Stimulated activated effector memory CD8-positive, alpha-beta T cell treated with anti-CD3 and anti-CD28 coated beads, Interleukin-12 subunit alpha, Interleukin-12 subunit beta, amount 100 ng/mL, for 72 hours (primary cell): ENCODE data around the gene COX7A2L.

Source experiments
- ATAC-seq: fragments of 150-1000 bp; cut with Tn5 transposase; 2 replicates; pipeline ENCODE4 v1.10.0; 2021
- DNase-seq, 2 donors: peaks; one replicate each; pipeline ENCODE4 v3.0.0; 2021 to 2022; ENCODE audit warnings: low spot score in 2 of 2
- H3K27ac Mint-ChIP-seq: one replicate; pipeline ENCODE4 v1.8.0; 2022; ENCODE audit warnings: mild to moderate bottlenecking, mixed read lengths
- H3K36me3 Mint-ChIP-seq: one replicate; pipeline ENCODE4 v1.8.0; 2022; ENCODE audit warnings: mild to moderate bottlenecking, mixed read lengths
- H3K4me1 Mint-ChIP-seq: one replicate; pipeline ENCODE4 v1.8.0; 2022; ENCODE audit warnings: mixed read lengths
- H3K4me3 Mint-ChIP-seq: one replicate; pipeline ENCODE4 v1.8.0; 2022; ENCODE audit warnings: mild to moderate bottlenecking, mixed read lengths
- H3K9me3 Mint-ChIP-seq: one replicate; pipeline ENCODE4 v1.8.0; 2022; ENCODE audit warnings: mixed read lengths

Gene COX7A2L

DNA sequence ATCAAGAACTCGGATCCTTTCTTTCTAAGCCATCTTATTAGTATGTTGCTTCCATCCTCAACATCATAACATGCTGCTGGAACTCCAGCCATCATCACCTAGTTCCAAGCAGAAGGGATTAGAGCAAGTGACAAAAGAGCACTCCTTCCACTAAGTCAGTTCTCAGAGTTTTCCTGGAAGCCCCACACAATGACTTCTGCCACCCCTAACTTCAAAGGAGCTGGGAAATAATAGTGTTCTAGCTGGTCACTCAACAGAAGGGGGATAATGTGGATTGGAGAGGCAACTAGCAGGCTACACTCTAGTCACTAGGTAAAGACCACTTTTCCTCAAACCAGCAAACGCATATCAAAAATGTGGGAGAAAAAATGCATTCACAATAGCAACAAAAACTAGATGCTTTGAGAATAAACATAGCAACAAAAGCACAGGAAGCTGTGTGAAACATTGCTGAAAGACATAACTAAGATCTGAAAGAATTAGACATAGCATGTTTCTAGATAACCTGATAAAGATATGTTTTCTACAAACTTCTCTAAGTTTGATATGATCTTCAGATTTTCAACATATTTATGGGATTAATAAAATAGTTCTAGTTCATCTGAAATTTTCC, 39.5 kb downstream of the COX7A2L start:
- Mint-ChIP-seq H3K4me1 (peaks cover 5% of the 10 kb centered on the region), H3K9me3 (no peaks in the 10 kb centered on the region), H3K4me3 (no peak overlapping the region), H3K27ac (peak overlapping the region; percentile 50), H3K36me3 (peaks cover 68% of the 10 kb centered on the region)
- ATAC-seq (no peak), DNase-seq (no peak)

GRCh38 chr2:42319265-42319664, 41.8 kb downstream of the COX7A2L start:
- H3K4me1 Mint-ChIP-seq = peaks cover 16% of the 10 kb centered on the region
- DNase-seq = no peak
- no peak overlapping the region for H3K4me3 Mint-ChIP-seq
- peak overlapping the region; percentile 57 for H3K27ac Mint-ChIP-seq
- peaks cover 72% of the 10 kb centered on the region for H3K36me3 Mint-ChIP-seq
- no peak for ATAC-seq
- no peaks in the 10 kb centered on the region for H3K9me3 Mint-ChIP-seq

DNA sequence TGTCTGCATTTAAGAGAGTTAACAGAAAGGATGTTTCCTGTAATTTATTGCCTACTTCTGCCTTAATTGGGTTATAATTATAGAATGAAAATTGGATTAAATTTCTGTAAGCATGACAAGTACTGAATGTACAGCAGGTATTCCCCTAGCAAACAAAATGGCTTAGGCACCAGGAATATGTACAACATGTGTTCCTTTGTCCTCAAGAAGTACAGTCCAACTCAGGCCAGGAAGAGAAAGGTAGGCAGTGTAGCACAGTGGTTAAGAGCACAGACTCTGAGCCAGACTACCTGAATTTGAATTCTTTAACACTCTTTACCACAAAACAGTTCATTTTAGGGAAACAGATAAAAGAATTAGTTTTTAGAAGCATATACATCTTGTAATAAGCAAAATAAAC, 43.1 kb downstream of the COX7A2L start:
- H3K4me1 Mint-ChIP-seq = peaks cover 16% of the 10 kb centered on the region
- H3K27ac Mint-ChIP-seq = peak overlapping the region; percentile 69
- H3K9me3 Mint-ChIP-seq = no peaks in the 10 kb centered on the region
- DNase-seq (no peak), ATAC-seq (no peak)
- H3K4me3 Mint-ChIP-seq = no peak overlapping the region
- peaks cover 76% of the 10 kb centered on the region for H3K36me3 Mint-ChIP-seq

DNA sequence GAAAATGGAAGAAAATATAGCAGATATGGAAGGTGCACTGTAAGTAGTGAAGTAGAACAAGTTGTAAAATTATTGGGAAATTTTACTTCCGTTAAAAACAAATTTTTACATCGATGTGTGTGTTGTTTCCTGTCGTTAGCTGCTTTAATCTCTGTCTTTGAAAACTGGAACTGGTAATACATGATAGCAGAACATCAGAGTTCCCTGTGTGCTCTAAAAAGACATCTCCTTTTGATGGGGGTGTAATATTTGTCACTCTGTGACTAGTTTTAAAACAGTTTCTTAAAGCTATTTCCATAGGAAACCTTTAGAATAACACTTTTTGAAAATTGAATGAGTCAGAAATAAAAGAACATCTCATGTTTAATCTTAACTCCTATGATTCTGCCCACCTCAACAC, 43.5 kb downstream of the COX7A2L start:
- Mint-ChIP-seq H3K9me3 (no peaks in the 10 kb centered on the region), H3K27ac (peak overlapping the region; percentile 69), H3K4me1 (peaks cover 16% of the 10 kb centered on the region), H3K4me3 (no peak overlapping the region), H3K36me3 (peaks cover 81% of the 10 kb centered on the region)
- ATAC-seq (no peak), DNase-seq (no peak)

DNA sequence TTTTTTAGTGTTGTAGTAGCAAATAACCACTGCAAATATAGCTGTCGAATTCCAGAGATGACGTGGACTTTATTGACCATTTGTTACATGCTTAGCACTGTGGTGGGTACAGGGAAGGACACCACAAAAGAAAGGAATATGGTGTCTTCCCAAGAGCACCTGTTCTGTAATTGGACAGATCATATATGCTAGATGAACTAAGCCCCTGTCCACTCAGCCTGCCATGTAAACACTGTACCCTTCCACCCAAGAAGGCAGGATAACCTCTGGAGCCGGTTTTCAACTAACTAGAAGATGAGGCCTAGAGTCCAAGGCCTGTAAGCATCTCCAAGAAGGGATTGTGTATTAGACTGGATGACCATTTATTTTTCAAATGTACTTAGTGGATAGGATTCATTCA, 44.1 kb downstream of the COX7A2L start:
- DNase-seq (no peak), ATAC-seq (no peak)
- Mint-ChIP-seq H3K9me3 (no peaks in the 10 kb centered on the region), H3K4me1 (peaks cover 16% of the 10 kb centered on the region), H3K36me3 (peaks cover 84% of the 10 kb centered on the region), H3K27ac (peak overlapping the region; percentile 26), H3K4me3 (no peak overlapping the region)

- Mint-ChIP-seq H3K4me3 (no peak overlapping the region), H3K9me3 (no peaks in the 10 kb centered on the region), H3K27ac (no peak overlapping the region), H3K4me1 (peaks cover 16% of the 10 kb centered on the region), H3K36me3 (peaks cover 79% of the 10 kb centered on the region)
- ATAC-seq (no peak), DNase-seq (no peak)
These were observed 45.1 kb downstream of the COX7A2L start for GRCh38 chr2:42315844-42316470.

DNA sequence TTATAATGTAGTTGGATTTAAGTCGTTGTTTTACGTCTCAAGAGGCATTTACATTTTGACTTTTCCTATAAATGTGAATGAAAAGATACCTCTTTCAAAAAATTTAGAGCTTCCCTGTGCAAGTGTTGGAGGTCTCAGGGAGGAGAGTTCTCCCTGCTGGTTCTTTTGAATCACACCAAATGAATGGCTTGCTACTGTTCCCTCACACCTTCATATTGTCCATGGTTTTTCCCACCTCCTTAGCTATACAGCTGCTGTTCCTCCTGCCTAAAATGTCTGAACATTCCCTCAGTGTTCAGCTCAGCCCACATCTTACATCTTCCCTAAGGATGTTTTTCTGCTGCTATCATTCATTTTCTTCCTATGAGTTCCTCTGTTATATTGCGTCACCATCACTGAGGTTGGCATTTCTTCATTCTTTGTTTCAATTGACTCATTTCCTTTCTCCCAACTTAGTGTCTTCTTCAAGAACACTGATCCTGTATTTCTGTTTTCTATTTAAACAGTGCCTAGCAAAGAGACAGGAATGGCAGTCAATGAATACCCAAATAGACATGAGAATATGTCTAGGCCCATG, 46.0 kb downstream of the COX7A2L start:
- H3K4me3 Mint-ChIP-seq = no peak overlapping the region
- peaks cover 18% of the 10 kb centered on the region for H3K4me1 Mint-ChIP-seq
- ATAC-seq = no peak
- H3K9me3 Mint-ChIP-seq = no peaks in the 10 kb centered on the region
- no peak for DNase-seq
- peaks cover 72% of the 10 kb centered on the region for H3K36me3 Mint-ChIP-seq
- peak overlapping the region; percentile 46 for H3K27ac Mint-ChIP-seq

DNA sequence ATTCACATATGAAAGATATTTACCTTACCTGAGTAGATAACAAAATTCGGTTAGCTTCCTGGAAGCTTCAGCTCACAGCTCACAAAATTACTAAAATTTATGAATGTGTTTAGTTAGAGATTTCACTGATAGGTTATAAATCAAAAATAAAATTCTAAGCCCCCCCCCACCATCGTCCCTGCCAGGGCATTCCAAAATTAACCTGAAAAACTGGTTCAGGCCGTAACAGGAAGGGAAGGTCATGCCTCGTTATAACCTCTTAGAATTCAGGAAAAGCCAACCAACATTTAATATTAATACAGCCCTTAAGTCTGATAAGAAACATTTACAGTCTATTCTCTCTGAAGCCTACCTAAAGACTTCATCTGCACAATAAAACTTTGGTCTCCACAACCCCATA, 48.9 kb downstream of the COX7A2L start:
- no peak overlapping the region for H3K27ac Mint-ChIP-seq

GRCh38 chr2:42310007-42310515, 51.0 kb downstream of the COX7A2L start:
- Mint-ChIP-seq H3K9me3 (no peaks in the 10 kb centered on the region), H3K4me3 (no peak overlapping the region), H3K27ac (no peak overlapping the region), H3K4me1 (peaks cover 21% of the 10 kb centered on the region), H3K36me3 (peaks cover 65% of the 10 kb centered on the region)
- ATAC-seq (no peak), DNase-seq (no peak)

More for the DNA sequence above, 48.9 kb downstream of the COX7A2L start:
- Mint-ChIP-seq H3K4me3 (no peak overlapping the region), H3K9me3 (no peaks in the 10 kb centered on the region), H3K36me3 (peaks cover 65% of the 10 kb centered on the region), H3K4me1 (peaks cover 22% of the 10 kb centered on the region)
- no peak for DNase-seq
- ATAC-seq = no peak

DNA sequence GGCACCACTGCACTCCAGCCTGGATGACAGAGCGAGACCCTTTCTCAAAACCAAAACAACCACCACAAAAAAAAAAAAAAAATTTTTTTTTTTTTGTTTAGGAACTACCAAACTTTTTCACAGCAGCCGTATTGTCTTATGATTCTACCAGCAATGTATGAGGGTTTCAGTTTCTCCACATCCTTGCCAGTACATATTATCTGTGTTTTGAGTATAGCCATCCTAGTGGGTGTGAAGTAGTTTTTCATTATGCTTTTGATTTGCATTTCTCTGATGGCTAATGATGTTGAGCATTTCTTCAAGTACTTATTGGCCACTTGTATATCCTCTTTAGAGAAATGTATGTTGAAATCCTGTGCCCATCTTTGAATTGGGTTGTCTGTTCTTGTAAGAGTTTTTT, 51.7 kb downstream of the COX7A2L start:
- H3K27ac Mint-ChIP-seq = peak overlapping the region; percentile 26
- H3K9me3 Mint-ChIP-seq = no peaks in the 10 kb centered on the region
- DNase-seq (no peak), ATAC-seq (peak; percentile 58)
- H3K4me1 Mint-ChIP-seq = peaks cover 14% of the 10 kb centered on the region
- no peak overlapping the region for H3K4me3 Mint-ChIP-seq
- peaks cover 65% of the 10 kb centered on the region for H3K36me3 Mint-ChIP-seq

DNA sequence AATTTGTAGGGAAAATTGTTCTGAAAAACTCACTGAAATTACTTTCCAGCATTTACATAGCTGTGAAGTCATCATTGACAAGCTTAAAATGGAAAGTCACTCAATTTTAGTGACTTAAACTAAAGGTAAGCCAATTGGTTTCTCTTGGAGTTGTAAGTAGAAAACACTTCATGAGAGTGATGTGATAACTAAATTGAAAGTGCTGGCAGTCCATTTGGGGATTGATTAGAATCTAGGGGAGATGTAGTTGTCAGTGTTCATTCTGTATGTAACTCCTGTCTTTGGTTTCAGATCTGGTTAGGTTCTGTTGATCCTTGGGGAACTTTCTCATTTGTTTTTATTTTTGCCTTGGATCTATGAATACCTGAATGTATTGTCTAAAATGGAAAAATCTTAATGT, 53.8 kb downstream of the COX7A2L start:
- peak overlapping the region; percentile 56 for H3K27ac Mint-ChIP-seq
- peaks cover 67% of the 10 kb centered on the region for H3K36me3 Mint-ChIP-seq
- no peak overlapping the region for H3K4me3 Mint-ChIP-seq
- DNase-seq (no peak), ATAC-seq (no peak)
- H3K4me1 Mint-ChIP-seq = peaks cover 14% of the 10 kb centered on the region
- no peaks in the 10 kb centered on the region for H3K9me3 Mint-ChIP-seq

DNA sequence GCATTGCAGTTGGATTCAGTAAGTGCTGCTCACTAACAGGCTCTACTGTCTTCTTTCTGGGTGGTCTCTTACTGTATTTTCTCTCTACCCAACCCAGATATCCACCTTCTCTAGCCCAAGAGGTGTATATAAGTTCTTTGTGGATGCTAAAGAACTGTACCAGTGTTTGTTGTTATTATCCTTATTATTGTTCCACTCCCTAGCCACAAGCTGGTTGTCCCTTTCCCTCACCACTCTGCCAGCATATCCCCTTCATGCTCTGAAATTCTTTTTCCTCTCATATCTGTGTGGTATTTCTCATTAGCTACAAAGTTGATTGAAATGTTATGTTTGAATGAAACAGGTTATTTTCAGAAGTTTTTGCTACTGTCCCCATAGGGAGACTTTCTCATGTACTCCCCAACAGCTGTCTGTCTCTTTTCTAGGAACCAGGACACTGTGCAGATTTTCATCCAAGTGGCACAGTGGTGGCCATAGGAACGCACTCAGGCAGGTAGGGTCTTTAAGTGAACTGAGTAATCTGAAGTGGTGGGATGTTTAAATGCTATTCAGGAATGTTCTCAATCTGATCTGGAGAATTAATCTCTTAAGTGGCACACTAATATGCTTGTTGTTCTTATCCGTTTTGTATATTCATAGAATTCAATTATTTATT, 56.8 kb downstream of the COX7A2L start:
- DNase-seq (no peak), ATAC-seq (no peak)
- Mint-ChIP-seq H3K27ac (peak overlapping the region; percentile 68), H3K36me3 (peaks cover 87% of the 10 kb centered on the region), H3K9me3 (no peaks in the 10 kb centered on the region), H3K4me3 (no peak overlapping the region), H3K4me1 (peaks cover 20% of the 10 kb centered on the region)

DNA sequence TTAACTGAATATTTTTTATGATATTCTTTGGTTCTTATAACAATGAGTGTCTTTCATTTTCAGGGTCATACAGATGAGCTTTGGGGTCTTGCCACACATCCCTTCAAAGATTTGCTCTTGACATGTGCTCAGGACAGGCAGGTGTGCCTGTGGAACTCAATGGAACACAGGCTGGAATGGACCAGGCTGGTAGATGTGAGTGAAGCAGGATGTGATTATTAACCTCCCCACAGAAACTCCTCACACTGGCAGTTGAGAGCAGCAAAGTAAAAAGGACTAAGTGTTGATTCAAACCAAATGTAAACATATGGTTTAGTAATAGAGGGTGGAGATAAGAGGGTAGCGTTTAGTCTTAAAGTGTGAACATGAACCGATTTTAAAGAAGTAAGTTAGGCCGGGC, 57.8 kb downstream of the COX7A2L start:
- Mint-ChIP-seq H3K9me3 (no peaks in the 10 kb centered on the region), H3K4me3 (no peak overlapping the region), H3K36me3 (peaks cover 90% of the 10 kb centered on the region), H3K27ac (peak overlapping the region; percentile 68), H3K4me1 (peaks cover 30% of the 10 kb centered on the region)
- ATAC-seq (no peak), DNase-seq (no peak)

DNA sequence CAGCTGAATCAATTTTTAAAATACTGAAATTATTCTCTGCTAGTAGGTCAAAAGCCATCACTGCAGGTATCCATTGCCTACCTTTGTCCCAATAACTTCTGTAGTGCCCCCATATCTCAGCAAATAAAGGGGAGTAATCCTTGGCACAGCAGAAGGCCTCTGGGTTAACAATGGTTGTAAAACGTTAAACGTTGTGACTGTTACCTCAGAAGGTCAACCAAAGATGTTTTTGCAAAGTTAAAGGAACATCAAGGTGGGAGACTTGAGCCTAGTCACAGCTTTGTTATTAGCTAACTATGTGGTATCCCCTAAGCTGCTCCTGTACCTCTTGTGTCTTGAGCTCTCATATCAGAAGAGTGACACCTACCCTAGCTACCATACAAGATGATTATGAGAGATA, 60.5 kb downstream of the COX7A2L start:
- Mint-ChIP-seq H3K4me3 (no peak overlapping the region), H3K36me3 (peaks cover 97% of the 10 kb centered on the region), H3K27ac (no peak overlapping the region), H3K9me3 (no peaks in the 10 kb centered on the region), H3K4me1 (peaks cover 44% of the 10 kb centered on the region)
- DNase-seq (no peak), ATAC-seq (peak; percentile 44)
